NOMO-1 treated with dmso at 0.1 percent for 144 hours (cell line): ENCODE results near the gene CCDC170.

Experiments used
- DNase-seq: peaks from one replicate; lab custom pipeline; 2025; ENCODE audit not compliant: unreplicated experiment; lab: John Stamatoyannopoulos, UW

Gene CCDC170

GRCh38 chr6:151647976-151648639 lies 154.3 kb downstream of the CCDC170 start:
- DNase-seq = no peak

GRCh38 chr6:151649835-151650234 lies 156.0 kb downstream of the CCDC170 start:
- no peak for DNase-seq

GRCh38 chr6:151651639-151652038 lies 157.8 kb downstream of the CCDC170 start:
- DNase-seq = no peak

GRCh38 chr6:151652325-151652724 lies 158.5 kb downstream of the CCDC170 start:
- no peak for DNase-seq

GRCh38 chr6:151655099-151655498 lies 161.3 kb downstream of the CCDC170 start:
- DNase-seq = no peak

GRCh38 chr6:151656392-151656791 lies 162.6 kb downstream of the CCDC170 start:
- no peak for DNase-seq

- no peak for DNase-seq
Observed at GRCh38 chr6:151658091-151658490, 164.3 kb downstream of the CCDC170 start.

GRCh38 chr6:151659212-151659611 lies 165.4 kb downstream of the CCDC170 start:
- DNase-seq = no peak

- DNase-seq = no peak
Observed at GRCh38 chr6:151661509-151661908, 167.7 kb downstream of the CCDC170 start.

GRCh38 chr6:151661928-151662327 lies 168.1 kb downstream of the CCDC170 start:
- no peak for DNase-seq

- DNase-seq = no peak
Observed at GRCh38 chr6:151663559-151663958, 169.7 kb downstream of the CCDC170 start.

GRCh38 chr6:151664390-151664789 lies 170.6 kb downstream of the CCDC170 start:
- DNase-seq = no peak

GRCh38 chr6:151665329-151665728 lies 171.5 kb downstream of the CCDC170 start:
- no peak for DNase-seq

- no peak for DNase-seq
Observed at GRCh38 chr6:151666526-151666925, 172.7 kb downstream of the CCDC170 start.

- no peak for DNase-seq
Observed at GRCh38 chr6:151669208-151669560, 175.4 kb downstream of the CCDC170 start.

- DNase-seq = no peak
Observed at GRCh38 chr6:151670116-151670515, 176.3 kb downstream of the CCDC170 start.
